ENCODE results near the gene RPS6KB2. TPM values are rescaled to one million over a fixed set of nuclear protein-coding genes. Genes with fewer than 3 reads are reported as not detected.

RPS6KB2 gene
- total and polyA plus RNA-seq, 12 donors = 36.6 to 111 (median 50.0) TPM

- TF ChIP-seq POLR2A (IDR thresholded peaks at IDR 0.05) = no peak
- TF ChIP-seq, protein P1, sequence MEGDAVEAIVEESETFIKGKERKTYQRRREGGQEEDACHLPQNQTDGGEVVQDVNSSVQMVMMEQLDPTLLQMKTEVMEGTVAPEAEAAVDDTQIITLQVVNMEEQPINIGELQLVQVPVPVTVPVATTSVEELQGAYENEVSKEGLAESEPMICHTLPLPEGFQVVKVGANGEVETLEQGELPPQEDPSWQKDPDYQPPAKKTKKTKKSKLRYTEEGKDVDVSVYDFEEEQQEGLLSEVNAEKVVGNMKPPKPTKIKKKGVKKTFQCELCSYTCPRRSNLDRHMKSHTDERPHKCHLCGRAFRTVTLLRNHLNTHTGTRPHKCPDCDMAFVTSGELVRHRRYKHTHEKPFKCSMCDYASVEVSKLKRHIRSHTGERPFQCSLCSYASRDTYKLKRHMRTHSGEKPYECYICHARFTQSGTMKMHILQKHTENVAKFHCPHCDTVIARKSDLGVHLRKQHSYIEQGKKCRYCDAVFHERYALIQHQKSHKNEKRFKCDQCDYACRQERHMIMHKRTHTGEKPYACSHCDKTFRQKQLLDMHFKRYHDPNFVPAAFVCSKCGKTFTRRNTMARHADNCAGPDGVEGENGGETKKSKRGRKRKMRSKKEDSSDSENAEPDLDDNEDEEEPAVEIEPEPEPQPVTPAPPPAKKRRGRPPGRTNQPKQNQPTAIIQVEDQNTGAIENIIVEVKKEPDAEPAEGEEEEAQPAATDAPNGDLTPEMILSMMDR (IDR thresholded peaks at IDR 0.05) = no peak
- peaks cover 0 to 4% of the 10 kb centered on the region in 2 donors for H3K4me1 ChIP-seq (replicated peaks in 1 of 2)
- DNase-seq = no peak
- 39 to 59% (median 55%) methylated on average over 8 to 12 of the region's 12 CpGs for WGBS, 4 donors
- intact Hi-C loops (cut with DNase I) = loop anchor here in 1 of 2 donors (5.0 kb wide), 1 partner anchor 100 kb away; the partner anchor contains the start of genes CDK2AP2 and PITPNM1
- H3K27ac ChIP-seq = no peak overlapping the region
- no peaks in the 10 kb centered on the region for H3K36me3 ChIP-seq (replicated peaks in 1 of 2)
- no peaks in the 10 kb centered on the region for H3K9me3 ChIP-seq (replicated peaks in 1 of 3)
- H3K27me3 ChIP-seq = peaks cover 24% of the 10 kb centered on the region
- H3K4me3 ChIP-seq = no peak overlapping the region
Measured at GRCh38 chr11:67406969-67407687, 21.2 kb upstream of the RPS6KB2 start.

- Histone ChIP-seq H3K36me3 (replicated peaks in 1 of 2) (no peaks in the 10 kb centered on the region), H3K4me1 (replicated peaks in 1 of 2) (peaks cover 0 to 3% of the 10 kb centered on the region in 2 donors), H3K9me3 (replicated peaks in 1 of 3) (no peaks in the 10 kb centered on the region), H3K27ac (no peak overlapping the region), H3K27me3 (peaks cover 29% of the 10 kb centered on the region), H3K4me3 (no peak overlapping the region)
- intact Hi-C loops (cut with DNase I) = loop anchor here in 1 of 2 donors (5.0 kb wide), 1 partner anchor 100 kb away; the partner anchor contains the start of genes CDK2AP2 and PITPNM1
- no peak for TF ChIP-seq POLR2A (IDR thresholded peaks at IDR 0.05)
- TF ChIP-seq, protein P1 (IDR thresholded peaks at IDR 0.05) = no peak
- no peak for DNase-seq
- 60 to 74% (median 65%) methylated on average over 4 to 12 of the region's 12 CpGs for WGBS, 4 donors
Measured at GRCh38 chr11:67407688-67408163, 20.6 kb upstream of the RPS6KB2 start.

- Histone ChIP-seq H3K4me3 (no peak overlapping the region), H3K27me3 (peaks cover 36% of the 10 kb centered on the region), H3K36me3 (replicated peaks in 1 of 2) (no peaks in the 10 kb centered on the region), H3K9me3 (replicated peaks in 1 of 3) (no peaks in the 10 kb centered on the region), H3K4me1 (replicated peaks in 1 of 2) (peaks cover 0 to 4% of the 10 kb centered on the region in 2 donors), H3K27ac (no peak overlapping the region)
- TF ChIP-seq, protein P1 (IDR thresholded peaks at IDR 0.05) = no peak
- TF ChIP-seq POLR2A (IDR thresholded peaks at IDR 0.05) = no peak
- intact Hi-C loops (cut with DNase I) = loop anchor here in 1 of 2 donors (5.0 kb wide), 1 partner anchor 99 kb away; the partner anchor contains the start of genes CDK2AP2 and PITPNM1
- no peak for DNase-seq
- WGBS, 4 donors = 59 to 74% (median 71%) methylated on average over 8 to 18 of the region's 18 CpGs
Measured at GRCh38 chr11:67408437-67409200, 19.7 kb upstream of the RPS6KB2 start.

GRCh38 chr11:67409261-67409666 is 19.0 kb upstream of the RPS6KB2 start:
- Histone ChIP-seq H3K36me3 (replicated peaks in 1 of 2) (no peaks in the 10 kb centered on the region), H3K9me3 (replicated peaks in 1 of 3) (no peaks in the 10 kb centered on the region), H3K27ac (no peak overlapping the region), H3K27me3 (peaks cover 36% of the 10 kb centered on the region), H3K4me3 (no peak overlapping the region), H3K4me1 (replicated peaks in 1 of 2) (peaks cover 0 to 4% of the 10 kb centered on the region in 2 donors)
- no peak for DNase-seq
- WGBS, 4 donors = 28 to 92% (median 46%) methylated on average over 5 to 24 of the region's 24 CpGs
- TF ChIP-seq, protein P1 (IDR thresholded peaks at IDR 0.05) = no peak
- no peak for TF ChIP-seq POLR2A (IDR thresholded peaks at IDR 0.05)
- intact Hi-C loops (cut with DNase I) = loop anchor here in 1 of 2 donors (5.0 kb wide), 1 partner anchor 98 kb away; the partner anchor contains the start of genes CDK2AP2 and PITPNM1
